ENCODE measurements around the gene TREML4. TPM values are rescaled to one million over a fixed set of nuclear protein-coding genes. Genes with fewer than 3 reads are reported as not detected.

Gene TREML4
- total and polyA plus RNA-seq, 10 of the 15 experiments (the other 5 are each of a cell fraction or from before 2014, with no cell fraction given), result not detected

DNA sequence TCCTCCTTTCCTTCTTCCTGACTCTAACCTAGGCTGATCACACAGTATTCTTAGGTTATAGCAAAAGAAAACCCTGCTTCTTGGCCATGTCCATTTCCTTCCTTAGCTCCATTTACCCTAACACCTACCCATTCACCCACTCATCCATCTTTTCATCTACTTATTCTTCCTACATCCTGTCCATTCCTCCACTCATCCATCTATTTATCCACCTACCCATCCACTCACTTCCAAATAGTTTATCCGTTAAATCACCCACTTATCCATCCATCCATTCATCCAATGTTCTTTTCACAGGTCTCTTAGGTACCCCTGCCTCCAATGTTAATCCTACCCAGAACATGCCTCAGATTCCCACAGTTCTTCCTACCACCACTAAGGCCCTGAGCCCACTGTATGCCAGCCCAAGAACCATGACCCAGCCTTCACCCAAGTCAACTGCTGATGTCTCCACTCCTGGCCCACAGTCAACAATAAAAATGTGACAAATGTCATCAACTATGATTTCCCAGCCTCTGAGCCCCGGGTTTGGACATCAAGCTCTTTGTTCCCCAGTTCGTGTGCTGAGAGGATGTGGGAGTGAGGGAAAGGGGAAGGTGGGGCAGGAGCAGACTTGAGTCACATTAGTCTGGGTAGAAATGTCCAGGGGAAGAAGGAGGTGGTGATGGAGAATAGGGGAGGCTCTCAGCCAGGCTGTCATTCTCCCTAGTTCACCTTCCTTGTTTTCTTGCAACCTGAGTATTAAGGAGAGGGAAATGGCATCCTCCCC is 24.4 kb downstream of the TREML4 start:
- FAIRE-seq (no peak), DNase-seq (ENCODE audit: low read depth, low spot score) (no peak), ATAC-seq (no peak)
- intact Hi-C loops (cut with micrococcal nuclease; ENCODE audit: unreplicated experiment) (no loop called here), in situ Hi-C loops (cut with MboI) (no loop called here)
- BruUV-seq (replicated peaks), result no TSS peak
- Histone ChIP-seq H3K27ac (ENCODE audit: control insufficient read depth, insufficient read depth) (no peak overlapping the region), H3K79me2 (ENCODE audit: control insufficient read depth, insufficient read depth, low read length) (no peaks in the 10 kb centered on the region), H3K4me3 (no peak overlapping the region), H4K20me1 (ENCODE audit: control insufficient read depth, insufficient read depth) (no peaks in the 10 kb centered on the region), H3K9me3 (replicated peaks; ENCODE audit: control insufficient read depth, insufficient read depth, low read length) (no peaks in the 10 kb centered on the region), H3K9ac (ENCODE audit: control insufficient read depth, insufficient read depth, low read length) (no peak overlapping the region), H3K36me3 (ENCODE audit: control insufficient read depth in 2 of 2, insufficient read depth in 2 of 2, low read length in 1 of 2) (no peaks in the 10 kb centered on the region), H3K4me1 (ENCODE audit: control insufficient read depth, insufficient read depth, low read length) (peaks cover 19% of the 10 kb centered on the region), H2AFZ (ENCODE audit: control insufficient read depth, low read depth, low read length) (no peak overlapping the region), H3K4me2 (ENCODE audit: control insufficient read depth, insufficient read depth) (no peak overlapping the region), H3K27me3 (replicated peaks in 1 of 2; ENCODE audit: control insufficient read depth in 2 of 2, insufficient read depth in 2 of 2, low read length in 1 of 2) (no peaks in the 10 kb centered on the region)
- 29% methylated on average over 3 of the region's 3 CpGs for WGBS (ENCODE audit: insufficient coverage, insufficient replicate concordance, low lambda C conversion rate, missing lambda C conversion rate)
- POLR2A ChIA-PET, result no interaction called here
- TF ChIP-seq, protein P1, sequence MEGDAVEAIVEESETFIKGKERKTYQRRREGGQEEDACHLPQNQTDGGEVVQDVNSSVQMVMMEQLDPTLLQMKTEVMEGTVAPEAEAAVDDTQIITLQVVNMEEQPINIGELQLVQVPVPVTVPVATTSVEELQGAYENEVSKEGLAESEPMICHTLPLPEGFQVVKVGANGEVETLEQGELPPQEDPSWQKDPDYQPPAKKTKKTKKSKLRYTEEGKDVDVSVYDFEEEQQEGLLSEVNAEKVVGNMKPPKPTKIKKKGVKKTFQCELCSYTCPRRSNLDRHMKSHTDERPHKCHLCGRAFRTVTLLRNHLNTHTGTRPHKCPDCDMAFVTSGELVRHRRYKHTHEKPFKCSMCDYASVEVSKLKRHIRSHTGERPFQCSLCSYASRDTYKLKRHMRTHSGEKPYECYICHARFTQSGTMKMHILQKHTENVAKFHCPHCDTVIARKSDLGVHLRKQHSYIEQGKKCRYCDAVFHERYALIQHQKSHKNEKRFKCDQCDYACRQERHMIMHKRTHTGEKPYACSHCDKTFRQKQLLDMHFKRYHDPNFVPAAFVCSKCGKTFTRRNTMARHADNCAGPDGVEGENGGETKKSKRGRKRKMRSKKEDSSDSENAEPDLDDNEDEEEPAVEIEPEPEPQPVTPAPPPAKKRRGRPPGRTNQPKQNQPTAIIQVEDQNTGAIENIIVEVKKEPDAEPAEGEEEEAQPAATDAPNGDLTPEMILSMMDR (IDR thresholded peaks at IDR 0.05 in 2 of 3, conservative IDR thresholded peaks at IDR 0.05 in 1 of 3; ENCODE audit: control insufficient read depth in 2 of 3, extremely low read depth in 1 of 3, insufficient read depth in 1 of 3, low read depth in 3 of 3, low read length in 3 of 3), result no peak
- TF ChIP-seq, protein P2, sequence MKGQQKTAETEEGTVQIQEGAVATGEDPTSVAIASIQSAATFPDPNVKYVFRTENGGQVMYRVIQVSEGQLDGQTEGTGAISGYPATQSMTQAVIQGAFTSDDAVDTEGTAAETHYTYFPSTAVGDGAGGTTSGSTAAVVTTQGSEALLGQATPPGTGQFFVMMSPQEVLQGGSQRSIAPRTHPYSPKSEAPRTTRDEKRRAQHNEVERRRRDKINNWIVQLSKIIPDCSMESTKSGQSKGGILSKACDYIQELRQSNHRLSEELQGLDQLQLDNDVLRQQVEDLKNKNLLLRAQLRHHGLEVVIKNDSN (IDR thresholded peaks at IDR 0.05; ENCODE audit: borderline replicate concordance, extremely low read length, insufficient read depth, low read depth, low read length), result no peak
- CTCF ChIA-PET, result interaction anchor here (0.6 to 1.3 kb wide), 3 partner anchors 17 to 78 kb away, joined by 3 to 4 read pairs (median 3); no protein-coding TSS in a partner anchor
- RAD21 ChIA-PET (ENCODE audit: unreplicated experiment), result no interaction called here
- SMC1A ChIA-PET (ENCODE audit: uncharacterized antibody, unreplicated experiment), result interaction anchor here (1.0 kb wide), 1 partner anchor 26 kb away, joined by 3 read pairs; no protein-coding TSS in a partner anchor
